GM19043 (cell line): ENCODE data around the gene ARFGAP1.

Experiments used
- ATAC-seq: cut with Tn5 transposase; IDR thresholded peaks from one replicate; pipeline ENCODE4 v1.9.1; 2021; ENCODE audit warnings: low read depth; ENCODE audit not compliant: unreplicated experiment

The ARFGAP1 gene

DNA sequence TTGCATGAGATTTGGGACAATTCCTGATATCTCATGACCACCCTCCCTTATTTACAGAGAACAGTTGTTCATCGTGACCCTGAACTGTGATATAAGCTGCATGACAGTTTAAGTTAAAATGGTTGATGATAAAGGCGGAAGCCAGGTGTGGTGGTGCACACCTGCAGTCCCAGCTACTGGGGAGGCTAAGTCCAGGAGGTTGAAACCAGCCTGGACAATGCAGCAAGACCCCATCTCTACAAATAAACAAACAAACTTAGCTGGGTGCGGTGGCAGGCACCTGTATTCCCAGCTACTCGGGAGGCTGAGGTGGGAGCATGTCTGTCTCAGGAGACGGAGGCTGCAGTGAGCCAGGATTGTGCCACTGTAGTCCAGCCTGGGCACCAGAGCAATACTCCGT lies 44.4 kb downstream of the ARFGAP1 start:
- ATAC-seq = no peak

DNA sequence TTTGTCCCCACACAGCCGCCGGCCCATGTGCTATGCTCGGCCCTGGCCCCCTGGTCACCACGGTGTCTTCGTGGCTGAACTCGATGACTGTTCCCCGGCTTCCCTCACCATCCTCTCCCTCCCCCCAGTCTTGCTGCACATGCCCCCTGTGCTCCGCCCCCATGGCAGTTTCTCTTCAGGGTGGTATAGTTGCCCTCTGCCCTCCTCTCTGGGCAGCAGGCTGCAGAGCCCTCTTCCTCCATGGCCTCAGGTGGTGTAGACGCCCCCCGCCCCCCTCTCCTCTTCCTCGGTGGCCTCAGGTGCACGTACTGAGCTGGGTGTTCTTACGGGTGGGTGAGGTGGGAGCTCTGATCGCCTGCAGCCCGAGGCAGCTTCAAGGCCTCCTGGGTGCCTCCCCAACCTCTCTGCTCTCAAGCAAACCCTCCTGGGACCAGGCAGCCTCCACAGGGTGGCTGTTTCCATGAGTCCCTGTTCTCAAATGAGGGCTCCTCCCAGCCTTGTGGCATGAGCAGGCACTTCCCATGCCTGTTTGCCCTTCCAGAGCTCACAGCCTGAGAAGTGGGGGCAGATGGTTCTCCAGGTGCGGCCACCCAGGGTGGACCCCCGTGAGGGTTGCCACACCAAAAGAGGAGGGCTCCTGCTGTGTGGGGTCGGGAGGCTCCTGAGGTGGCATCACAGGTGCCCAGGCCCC lies 45.1 kb downstream of the ARFGAP1 start:
- no peak for ATAC-seq

DNA sequence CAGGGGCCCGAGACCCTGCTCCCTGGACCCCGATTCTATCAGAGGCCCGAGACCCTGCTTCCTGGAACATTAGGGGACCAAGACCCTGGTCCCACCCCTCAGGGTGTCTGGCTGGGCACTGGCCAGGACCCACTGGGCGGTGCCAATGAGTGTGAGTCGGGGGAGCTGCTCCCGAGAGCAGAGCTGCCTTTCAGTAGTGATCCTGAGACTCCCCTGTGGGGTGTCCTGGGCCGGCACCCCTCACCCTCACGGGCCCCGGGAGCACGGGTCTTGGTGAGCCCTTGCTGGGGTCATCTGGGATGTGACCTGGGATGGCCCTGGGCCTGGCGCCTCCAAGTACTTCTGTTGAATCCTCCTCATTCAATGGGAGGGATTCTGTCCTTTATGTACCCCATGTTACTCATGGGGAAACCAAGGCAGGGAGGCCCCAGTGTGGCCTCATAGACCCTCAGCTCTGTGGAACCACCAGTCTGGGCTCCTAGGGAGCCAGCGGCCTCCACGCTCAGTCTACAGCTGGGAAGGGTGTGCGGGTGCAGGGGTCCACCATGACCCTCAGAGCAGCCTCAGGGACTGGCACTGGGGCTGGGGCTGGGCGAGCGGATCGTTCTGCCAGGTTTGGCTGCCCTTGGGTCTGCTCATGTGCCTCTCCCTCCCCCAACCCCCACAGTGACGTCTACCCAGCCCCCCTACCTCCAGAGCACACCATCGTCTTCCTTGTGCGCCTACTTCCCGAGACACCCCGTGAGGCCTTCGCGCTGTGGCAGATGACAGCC lies 46.0 kb downstream of the ARFGAP1 start:
- no peak for ATAC-seq

DNA sequence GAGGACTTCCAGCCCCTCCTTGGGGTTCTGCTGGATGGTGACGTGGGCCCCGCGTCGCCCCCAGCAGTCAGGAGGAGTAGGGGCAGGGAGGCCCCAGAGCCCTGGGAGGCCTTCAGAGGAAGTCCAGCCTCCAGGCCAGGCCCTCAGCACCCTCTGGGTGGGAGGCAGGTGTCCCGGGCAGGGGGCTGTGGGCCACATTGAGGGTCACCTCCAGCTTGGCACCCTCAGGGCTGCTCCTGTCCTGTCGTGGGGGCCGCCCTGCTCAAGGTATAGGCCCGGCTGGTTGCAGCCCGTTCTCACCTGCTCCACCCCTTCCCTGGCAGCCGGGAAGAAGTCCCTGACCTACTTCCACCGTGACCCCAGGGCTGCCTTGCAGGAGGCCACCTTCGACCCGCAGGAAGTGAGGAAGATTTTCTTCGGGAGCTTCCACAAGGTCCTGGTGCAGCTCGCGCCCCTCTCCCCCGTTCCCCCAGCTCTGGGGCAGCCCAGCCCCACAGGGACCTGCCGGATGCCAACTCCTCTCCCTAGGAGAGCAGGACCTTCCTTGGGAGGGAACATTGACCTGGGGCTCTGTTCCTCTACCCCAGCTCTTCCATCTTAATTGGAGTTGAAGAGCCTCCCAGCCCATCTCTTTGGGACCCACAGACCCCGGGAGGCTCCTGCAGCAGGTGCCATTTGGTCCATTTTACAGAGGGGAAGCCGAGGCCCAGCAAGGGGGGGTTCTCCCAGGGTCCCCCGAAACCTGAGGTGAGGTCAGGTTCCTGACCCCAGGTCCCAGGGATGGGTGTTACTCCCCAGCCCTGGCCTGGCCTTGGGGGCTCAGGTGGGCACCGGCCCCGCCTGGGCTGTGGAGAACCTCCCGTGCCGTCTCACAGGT lies 46.8 kb downstream of the ARFGAP1 start:
- ATAC-seq = no peak

DNA sequence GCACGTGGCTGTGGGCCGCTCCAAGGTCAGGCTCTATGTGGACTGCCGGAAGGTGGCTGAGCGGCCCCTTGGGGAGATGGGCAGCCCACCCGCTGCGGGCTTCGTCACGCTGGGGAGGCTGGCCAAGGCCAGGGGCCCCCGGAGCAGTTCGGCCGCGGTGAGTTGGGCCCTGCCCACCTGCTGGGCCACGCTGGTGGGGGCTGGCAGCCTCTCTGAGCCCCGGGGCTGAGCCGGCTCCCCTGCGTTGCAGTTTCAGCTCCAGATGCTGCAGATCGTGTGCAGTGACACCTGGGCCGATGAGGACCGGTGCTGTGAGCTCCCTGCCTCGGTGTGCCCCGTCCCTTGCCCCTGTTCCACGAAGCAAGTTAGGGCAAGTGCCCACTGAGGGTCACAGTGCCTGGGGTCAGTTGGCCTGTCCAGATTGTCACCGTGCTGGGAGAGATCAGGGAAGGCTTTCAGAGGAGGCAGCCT lies 47.5 kb downstream of the ARFGAP1 start:
- ATAC-seq = no peak

DNA sequence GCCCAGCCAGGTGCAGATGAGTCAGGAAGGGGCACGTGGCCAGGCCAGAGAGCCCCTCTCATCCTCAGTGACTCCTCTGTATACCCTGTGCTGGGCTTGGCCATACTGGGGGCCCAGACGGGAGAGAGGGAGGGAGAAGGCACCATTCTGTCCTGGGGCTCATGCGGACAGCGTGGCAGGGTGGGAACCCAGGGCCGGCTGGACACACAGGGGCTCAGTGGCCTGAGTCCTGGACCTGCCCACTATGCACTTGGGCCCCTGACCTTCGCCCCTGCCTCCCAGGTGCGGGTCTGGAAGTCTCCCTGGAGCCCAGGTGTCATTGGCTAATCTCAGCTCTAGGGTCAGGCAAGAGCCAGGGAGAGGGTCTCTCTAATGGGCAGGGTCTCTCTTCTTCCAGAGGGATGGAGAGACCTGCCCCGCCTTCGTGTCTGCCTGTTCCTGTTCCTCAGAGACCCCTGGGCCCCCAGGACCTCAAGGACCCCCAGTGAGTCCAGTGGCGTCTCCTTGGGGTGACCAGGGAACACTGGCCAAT lies 48.1 kb downstream of the ARFGAP1 start:
- no peak for ATAC-seq

DNA sequence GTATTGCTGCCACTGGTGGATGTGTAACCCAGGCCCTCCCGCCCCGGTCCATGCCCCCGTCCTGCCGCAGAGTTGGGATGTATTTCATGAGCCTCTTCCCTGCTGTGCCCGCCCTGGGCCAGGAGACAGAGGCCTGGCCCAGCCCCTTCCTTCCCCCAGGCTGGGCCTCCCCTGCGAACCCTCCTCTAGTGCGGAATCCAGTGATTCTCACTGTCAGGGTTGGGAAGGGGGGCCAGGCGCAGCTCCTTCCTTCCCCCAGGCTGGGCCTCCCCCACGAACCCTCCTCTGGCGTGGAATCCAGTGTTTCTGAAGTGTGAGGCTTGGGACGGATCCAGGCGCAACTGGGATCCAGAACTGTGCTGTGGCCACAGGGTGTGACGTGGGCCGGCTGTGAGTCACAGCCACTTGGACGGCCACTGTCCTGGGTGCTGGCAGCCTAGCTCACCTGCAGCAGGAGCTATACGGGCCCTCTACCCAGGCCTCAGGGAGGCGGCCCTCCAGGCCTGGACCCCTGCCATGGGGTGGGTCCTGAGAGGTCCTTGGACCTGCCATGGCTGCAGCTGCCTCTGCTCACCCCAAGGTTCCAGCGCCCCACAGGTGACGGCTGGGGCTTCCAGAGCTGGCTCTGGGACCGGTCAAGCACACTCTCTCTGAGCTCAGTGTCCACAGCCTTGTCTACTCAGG lies 48.7 kb downstream of the ARFGAP1 start:
- no peak for ATAC-seq

DNA sequence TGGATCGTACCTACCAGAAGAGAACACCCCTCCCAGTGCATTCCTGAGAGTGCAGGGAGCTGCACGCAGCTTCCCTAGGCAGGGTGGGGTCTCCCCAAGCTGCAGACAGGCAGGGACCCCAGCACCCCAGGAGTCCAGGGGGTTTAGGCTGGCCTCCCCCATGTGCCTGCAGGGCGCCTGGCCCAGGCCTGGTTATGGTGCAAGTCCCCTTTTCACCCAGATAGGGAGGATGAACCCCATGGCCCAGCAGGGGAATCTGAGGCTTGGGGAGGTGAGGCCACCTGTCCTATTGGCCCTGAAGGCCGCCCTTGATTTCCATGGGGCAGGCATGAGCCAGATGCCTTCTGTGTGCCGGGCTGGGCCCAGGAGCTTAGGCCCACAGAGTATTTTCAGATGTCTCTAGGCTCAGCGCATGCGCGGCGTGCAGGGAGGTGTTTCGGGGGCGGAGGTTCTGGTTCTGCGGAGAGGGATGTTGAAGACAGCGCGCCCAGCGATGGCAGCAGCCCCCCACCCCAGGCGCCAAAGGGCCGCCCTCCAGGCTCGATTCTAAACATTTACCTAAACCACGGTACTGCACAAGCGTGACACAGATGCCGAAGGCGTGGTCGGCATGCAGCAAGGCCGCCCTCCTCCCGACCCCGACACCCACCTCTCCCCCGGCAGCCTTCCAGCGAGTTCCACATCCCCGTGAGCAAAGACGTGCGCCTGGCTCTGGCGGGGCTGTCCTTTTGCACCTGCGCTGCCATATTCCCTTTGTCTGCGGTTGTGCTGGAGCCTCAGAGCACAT lies 49.7 kb downstream of the ARFGAP1 start:
- ATAC-seq = no peak

DNA sequence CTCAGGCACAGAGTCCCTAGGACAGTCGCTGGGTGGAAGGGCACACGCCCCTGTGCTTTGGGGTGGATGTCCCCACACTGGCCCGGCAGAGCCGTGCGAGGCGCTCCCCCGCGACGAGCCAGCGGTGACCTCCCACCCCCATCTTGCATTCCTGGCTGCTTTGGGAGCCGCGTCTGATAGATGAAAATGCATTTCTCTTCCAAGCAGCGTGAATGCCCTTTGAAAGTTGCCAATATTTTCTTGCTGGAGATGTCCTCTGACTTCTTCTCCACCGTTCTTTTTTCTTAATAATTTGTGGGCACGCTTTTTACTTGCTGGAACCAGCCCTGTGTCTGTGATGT lies 50.3 kb downstream of the ARFGAP1 start:
- ATAC-seq = no peak

DNA sequence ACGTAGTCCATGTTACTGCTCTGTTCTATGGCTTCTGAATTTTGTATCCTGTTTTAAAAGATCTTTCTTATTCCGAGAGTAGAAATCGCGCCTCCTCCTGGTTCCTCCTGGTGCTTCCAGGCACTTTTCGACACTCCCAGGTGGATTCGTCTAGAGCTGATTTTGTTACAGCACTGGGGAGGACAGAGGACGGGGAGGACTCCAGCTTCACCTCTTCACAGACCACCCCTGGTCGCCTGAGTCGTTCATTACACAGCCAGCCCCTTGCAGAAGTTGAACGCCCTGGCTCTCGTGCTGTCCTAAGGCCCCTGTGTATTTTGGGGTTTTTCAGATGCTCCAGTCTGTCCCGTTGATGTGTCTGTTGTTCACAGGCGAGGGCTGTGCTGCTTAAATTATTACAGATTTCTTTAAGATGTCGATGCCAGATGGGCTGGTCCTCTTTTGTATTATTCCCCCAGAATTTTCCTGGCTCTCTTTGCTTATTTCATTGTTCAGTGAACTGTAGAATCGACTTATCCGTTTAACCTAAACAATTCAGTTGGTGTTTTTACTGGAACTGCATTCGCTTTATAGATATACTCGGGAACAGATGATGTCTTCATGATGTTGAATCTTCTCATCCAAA lies 50.9 kb downstream of the ARFGAP1 start:
- ATAC-seq = no peak

DNA sequence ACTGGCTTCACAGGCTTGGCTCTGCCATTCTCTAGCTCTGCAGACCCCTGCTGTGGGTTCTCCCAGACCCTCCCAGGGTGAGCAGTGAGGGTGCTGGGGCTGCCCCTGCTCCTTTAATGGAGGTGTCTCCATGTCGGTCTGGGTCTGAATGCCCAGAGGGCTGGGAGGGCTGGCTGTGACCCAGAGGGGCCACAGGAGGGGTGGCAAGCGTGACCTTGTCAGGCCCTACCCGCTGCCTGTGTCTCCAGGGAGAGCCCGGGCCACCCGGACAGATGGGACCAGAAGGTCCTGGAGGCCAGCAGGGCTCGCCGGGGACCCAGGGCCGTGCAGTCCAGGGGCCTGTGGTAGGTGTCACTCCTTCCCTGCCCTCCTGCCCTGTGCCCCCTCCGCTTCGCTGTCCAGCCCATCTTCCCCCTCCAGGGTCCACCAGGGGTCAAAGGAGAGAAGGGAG lies 52.4 kb downstream of the ARFGAP1 start:
- ATAC-seq = no peak

DNA sequence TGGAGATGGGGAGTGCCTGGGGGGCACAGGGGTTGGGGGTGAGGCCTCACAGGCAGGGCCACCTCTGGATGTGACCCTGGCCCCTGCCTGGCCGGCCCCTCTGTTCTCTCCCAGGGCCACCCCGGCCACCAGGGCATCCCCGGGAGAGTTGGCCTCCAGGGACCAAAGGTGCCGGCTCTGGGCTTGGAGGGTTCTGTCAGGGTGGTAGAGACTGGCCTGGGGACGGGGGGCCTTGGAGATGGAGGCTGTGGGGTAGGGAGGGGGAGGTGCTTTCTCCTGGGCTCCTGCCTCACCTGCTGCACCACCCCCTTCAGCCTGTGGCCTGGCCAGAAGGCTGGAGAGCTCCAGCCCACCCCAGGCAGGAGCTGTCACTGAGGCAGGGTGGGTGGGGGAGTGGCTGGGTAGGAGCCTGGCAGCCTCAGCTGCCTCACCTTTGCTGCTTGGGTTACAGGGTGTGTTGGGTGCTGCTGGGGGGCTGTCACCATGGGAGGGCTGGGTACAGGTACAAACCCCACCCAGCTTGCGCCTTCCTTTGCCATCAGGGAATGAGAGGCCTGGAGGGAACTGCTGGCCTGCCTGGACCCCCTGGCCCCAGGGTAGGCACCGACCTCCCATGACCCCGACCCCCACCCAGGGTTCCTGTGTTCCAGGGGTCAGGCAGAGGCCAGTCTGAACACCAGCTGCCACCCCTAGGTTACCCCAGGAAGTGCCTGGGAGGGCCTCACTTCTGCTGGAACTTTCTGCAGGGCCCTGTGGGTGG lies 53.1 kb downstream of the ARFGAP1 start:
- ATAC-seq = no peak

DNA sequence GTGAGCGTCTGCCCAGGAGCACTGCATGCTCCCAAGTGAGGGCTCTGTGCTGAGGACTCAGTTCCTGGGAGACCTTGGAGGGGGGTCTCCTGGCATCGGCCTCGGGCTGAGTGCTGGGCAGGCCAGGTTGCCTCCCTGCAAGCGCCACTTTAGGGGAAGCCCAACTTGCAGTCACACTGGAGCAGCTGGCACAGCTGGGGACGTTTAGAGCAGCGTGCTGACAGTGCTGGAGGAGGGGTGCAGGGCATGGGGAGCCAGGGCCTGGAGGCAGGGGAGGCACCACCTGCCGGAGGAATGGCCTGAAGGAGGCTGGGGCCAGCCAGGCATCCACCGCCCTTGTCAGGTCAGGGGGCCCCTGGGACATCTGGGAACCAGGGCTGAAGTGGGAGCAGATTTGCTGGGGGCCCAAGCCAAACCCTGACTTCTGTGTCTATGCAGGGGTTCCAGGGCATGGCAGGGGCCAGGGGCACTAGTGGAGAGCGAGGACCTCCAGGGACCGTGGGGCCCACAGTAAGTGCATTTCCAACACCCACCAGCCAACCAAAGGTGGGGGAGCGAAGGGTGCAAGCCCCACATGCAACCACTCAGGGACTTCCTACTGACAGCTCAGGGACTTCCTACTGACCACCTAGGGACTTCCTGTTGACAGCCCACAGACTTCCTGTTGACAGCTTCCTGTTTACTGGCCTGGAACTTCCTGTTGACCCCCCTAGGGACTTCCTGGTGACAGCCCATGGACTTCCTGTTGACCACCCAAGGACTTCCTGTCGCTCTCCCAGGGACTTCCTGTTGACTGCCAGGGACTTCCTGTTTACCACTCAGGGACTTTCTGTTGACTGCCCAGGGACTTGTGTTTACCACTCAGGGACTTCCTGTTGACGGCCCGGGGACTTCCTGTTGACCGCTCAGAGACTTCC lies 54.0 kb downstream of the ARFGAP1 start:
- ATAC-seq = no peak

DNA sequence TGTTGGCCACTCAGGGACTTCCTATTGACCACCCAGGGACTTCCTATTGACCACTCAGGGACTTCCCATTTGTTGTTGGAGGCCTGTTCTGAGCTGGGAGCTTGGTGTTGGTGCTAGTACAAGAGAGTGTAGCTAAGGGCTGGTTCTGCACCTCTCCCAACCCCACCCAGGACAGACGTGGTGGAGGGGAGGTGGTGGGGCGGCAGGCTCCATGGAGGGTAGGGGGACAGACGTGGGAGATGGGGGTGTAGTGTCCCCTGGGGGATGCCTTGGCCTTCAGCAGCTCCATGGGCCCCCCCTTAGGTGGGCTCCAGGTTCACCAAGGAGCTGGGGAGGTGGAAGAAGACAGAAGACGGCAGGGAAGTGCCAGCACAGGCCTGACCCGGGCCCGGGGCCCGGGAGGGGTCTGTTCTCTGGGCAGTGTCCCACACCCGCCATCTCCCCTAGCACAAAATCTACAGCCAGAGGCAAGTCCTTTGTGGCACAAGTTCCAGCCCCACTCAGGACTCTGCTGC lies 54.7 kb downstream of the ARFGAP1 start:
- no peak for ATAC-seq

DNA sequence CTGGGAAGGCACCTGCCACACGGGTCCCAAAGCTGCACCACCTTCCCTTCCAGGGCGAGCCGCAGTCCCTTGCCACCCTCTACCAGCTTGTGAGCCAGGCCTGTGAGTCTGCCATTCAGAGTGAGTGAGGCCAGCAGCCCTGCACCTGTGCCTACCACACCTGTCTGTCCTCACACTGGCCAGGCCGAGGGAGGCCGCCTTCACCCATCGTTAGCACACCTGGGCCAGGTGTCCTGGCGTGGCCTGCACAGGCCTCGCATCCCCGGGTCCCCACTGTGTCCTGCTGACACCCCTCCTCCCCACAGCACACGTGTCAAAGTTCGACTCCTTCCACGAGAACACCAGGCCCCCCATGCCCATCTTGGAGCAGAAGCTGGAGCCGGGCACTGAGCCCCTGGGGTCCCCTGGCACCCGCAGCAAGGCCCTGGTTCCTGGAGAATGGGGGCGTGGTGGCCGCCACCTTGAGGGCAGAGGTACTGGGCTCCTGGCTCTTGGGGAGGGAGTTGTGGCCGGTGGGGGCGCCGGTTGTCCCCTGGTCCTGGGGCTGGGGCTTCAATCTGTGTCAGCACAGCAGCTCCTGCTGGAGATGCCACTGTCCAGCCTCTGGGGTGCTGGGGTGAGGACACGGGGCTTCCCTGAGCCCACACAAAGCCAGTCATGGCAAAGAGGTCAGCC lies 55.5 kb downstream of the ARFGAP1 start:
- ATAC-seq = no peak

DNA sequence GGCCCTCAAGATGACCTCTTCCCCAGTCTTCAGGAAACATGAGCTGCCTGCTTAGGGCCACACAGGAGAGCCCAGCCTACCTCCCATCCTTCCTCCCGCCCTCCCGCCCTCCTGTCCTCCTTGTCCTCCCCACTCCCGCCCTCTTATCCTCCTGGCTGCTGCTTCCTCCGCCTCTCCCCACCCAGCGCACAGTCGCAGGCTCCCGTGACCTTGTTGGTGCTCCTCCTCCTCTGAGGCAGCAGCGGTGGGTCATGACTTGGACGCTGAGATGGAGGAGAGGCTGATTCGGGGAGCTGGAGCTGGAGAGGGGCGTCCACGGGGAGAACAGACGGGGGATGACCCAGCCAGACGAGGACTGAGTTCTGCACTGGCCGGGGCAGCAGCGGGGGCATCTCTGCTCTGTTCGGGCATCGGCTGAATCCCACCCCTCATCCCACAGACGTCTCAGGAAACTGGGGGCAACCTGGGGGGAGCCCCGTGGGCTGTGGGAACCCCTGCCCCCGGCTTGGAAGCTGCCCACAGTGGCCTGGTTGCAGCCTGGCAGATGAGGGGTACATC lies 56.2 kb downstream of the ARFGAP1 start:
- ATAC-seq = no peak
